Glutamatergic neuron (in vitro differentiated cells): Measurements from ENCODE around the gene TSHZ3. TPM values are rescaled to one million over a fixed set of nuclear protein-coding genes. Genes with fewer than 3 reads are reported as not detected.

Experiments used
- DNase-seq: peaks from one replicate; pipeline ENCODE4 v3.0.0; 2022
- H3K27ac Mint-ChIP-seq: one replicate; pipeline ENCODE4 v1.8.0; 2020; ENCODE audit warnings: mild to moderate bottlenecking, mixed read lengths, inconsistent platforms; ENCODE audit not compliant: unreplicated experiment
- H3K27me3 Mint-ChIP-seq: one replicate; pipeline ENCODE4 v1.8.0; 2020; ENCODE audit warnings: mild to moderate bottlenecking, moderate library complexity, mixed read lengths, inconsistent platforms; ENCODE audit not compliant: unreplicated experiment
- H3K36me3 Mint-ChIP-seq: one replicate; pipeline ENCODE4 v1.8.0; 2020; ENCODE audit warnings: mild to moderate bottlenecking, mixed read lengths, inconsistent platforms; ENCODE audit not compliant: unreplicated experiment
- H3K4me1 Mint-ChIP-seq: one replicate; pipeline ENCODE4 v1.8.0; 2020; ENCODE audit warnings: mild to moderate bottlenecking, low read depth, mixed read lengths, inconsistent platforms; ENCODE audit not compliant: unreplicated experiment
- H3K4me3 Mint-ChIP-seq: one replicate; pipeline ENCODE4 v1.8.0; 2020; ENCODE audit warnings: mild to moderate bottlenecking, mixed read lengths, inconsistent platforms; ENCODE audit not compliant: unreplicated experiment
- H3K9me3 Mint-ChIP-seq: one replicate; pipeline ENCODE4 v1.8.0; 2020; ENCODE audit warnings: mild to moderate bottlenecking, moderate library complexity, mixed read lengths, inconsistent platforms; ENCODE audit not compliant: unreplicated experiment
- total RNA-seq: library from RNA; stranded (reverse); fragmentation: NEBNext Ultra II Directional; extraction: Animal tissue kit (Norgen Biotek cat#: 25700); gene quantifications from one replicate; pipeline ENCODE4 v1.2.1, GENCODE V29; 2021; ENCODE audit not compliant: unreplicated experiment
- TF ChIP-seq, protein P1 (sequence below): fragments of 200-600 bp; sonication (generic); IDR thresholded peaks from one replicate; pipeline ENCODE4 v1.5.0; 2021; ENCODE audit not compliant: partially characterized antibody, unreplicated experiment

Gene TSHZ3
- total RNA-seq, 1 donor from 2014 or later, result 7.4 TPM

DNA sequence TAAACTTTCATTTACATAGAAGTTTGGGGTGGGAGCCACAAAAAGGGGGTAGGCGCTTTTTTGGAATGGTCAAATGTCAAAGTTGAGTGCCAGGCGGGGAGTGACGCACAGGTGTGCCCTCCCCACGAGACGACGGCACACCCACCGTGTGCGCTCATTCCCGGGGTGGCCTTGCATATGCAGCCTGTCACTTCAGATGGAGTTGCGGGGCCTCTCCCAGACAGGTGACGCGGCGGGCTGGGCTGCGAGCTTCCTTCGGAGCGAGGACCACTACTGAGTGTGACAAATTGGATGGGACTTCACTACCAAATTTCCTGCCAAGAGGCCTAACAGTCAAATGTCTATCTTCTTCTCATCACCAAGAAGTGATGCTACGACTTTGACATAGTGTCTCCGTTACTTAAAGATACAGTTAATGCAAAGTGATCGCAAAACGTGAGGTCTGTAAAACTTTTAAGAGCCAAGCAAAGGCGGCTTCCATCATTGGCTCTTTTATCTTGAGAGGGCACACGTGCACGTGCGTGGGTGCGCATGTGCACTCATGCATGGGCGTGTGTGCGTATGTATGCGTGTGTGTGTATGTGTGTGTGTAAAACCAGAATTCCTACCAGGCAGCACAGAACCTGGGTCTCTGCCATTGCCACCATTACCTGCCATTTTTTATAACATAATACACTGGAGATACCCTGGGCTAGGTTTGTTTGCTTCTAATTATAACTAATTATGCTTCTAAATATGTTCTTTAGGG is 43.1 kb downstream of the TSHZ3 start:
- TF ChIP-seq, protein P1, sequence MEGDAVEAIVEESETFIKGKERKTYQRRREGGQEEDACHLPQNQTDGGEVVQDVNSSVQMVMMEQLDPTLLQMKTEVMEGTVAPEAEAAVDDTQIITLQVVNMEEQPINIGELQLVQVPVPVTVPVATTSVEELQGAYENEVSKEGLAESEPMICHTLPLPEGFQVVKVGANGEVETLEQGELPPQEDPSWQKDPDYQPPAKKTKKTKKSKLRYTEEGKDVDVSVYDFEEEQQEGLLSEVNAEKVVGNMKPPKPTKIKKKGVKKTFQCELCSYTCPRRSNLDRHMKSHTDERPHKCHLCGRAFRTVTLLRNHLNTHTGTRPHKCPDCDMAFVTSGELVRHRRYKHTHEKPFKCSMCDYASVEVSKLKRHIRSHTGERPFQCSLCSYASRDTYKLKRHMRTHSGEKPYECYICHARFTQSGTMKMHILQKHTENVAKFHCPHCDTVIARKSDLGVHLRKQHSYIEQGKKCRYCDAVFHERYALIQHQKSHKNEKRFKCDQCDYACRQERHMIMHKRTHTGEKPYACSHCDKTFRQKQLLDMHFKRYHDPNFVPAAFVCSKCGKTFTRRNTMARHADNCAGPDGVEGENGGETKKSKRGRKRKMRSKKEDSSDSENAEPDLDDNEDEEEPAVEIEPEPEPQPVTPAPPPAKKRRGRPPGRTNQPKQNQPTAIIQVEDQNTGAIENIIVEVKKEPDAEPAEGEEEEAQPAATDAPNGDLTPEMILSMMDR, result no peak
- DNase-seq, result no peak
- no peak overlapping the region for H3K27ac Mint-ChIP-seq
- H3K4me1 Mint-ChIP-seq, result no peaks in the 10 kb centered on the region
- H3K9me3 Mint-ChIP-seq, result peaks cover 2% of the 10 kb centered on the region
- H3K4me3 Mint-ChIP-seq, result no peak overlapping the region
- no peaks in the 10 kb centered on the region for H3K36me3 Mint-ChIP-seq
- H3K27me3 Mint-ChIP-seq, result peaks cover 2% of the 10 kb centered on the region

DNA sequence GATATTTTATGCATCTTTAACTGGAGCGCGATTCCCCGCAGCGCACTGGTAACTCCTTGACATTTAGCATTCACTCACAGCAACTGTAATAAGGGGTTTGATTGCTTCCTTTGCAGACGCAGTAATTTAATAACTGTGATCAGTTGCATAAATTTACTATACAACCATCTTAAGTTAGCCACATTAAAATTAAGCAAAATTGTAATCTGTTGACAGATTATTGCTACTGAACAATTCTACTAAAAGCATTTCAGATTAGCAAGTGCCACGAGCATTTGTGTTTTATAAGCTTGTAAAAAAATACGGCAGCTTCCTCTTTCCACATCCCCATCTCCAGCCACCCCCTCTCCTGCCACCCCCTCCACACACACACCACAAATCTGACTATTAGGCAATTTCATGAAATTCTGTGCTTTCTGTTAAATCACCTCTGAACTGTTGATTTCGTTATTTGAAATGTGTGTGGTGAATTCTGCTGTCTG is 44.4 kb downstream of the TSHZ3 start:
- peaks cover 2% of the 10 kb centered on the region for H3K9me3 Mint-ChIP-seq

DNA sequence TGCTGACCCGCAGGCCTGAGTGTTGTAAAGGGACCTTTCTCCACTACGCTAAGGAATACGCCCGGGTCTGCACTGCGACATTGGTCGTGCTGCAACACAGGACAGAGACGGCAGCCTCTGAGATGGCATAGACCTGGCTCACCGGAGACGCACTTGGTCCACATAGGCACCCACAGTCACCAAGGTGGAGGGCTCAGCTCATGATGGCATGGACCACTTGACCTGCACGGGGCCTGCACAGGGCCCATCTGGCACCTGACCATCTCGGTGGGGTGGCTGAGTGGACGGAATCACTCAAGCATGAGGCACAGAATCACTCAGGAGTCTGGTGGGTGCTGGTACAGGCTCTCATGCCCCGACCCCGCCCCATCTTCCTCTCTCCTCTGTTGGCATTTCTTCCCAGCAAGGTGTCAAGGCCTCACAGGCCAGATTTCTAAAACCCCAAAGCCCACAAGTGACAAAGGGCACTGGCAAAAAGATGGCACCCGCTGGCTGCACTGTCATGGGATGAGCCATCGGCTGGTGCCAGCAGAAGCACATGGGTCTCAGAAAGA is 45.9 kb downstream of the TSHZ3 start:
- H3K9me3 Mint-ChIP-seq, result peaks cover 2% of the 10 kb centered on the region
- TF ChIP-seq, protein P1, result no peak
- H3K27me3 Mint-ChIP-seq, result no peaks in the 10 kb centered on the region
- no peak for DNase-seq
- no peaks in the 10 kb centered on the region for H3K36me3 Mint-ChIP-seq
- peaks cover 7% of the 10 kb centered on the region for H3K4me1 Mint-ChIP-seq
- no peak overlapping the region for H3K4me3 Mint-ChIP-seq
- no peak overlapping the region for H3K27ac Mint-ChIP-seq

More for the DNA sequence above, 44.4 kb downstream of the TSHZ3 start:
- Mint-ChIP-seq H3K4me3 (no peak overlapping the region), H3K4me1 (peaks cover 6% of the 10 kb centered on the region), H3K27ac (no peak overlapping the region), H3K27me3 (peaks cover 2% of the 10 kb centered on the region), H3K36me3 (no peaks in the 10 kb centered on the region)
- TF ChIP-seq, protein P1, result no peak
- no peak for DNase-seq

DNA sequence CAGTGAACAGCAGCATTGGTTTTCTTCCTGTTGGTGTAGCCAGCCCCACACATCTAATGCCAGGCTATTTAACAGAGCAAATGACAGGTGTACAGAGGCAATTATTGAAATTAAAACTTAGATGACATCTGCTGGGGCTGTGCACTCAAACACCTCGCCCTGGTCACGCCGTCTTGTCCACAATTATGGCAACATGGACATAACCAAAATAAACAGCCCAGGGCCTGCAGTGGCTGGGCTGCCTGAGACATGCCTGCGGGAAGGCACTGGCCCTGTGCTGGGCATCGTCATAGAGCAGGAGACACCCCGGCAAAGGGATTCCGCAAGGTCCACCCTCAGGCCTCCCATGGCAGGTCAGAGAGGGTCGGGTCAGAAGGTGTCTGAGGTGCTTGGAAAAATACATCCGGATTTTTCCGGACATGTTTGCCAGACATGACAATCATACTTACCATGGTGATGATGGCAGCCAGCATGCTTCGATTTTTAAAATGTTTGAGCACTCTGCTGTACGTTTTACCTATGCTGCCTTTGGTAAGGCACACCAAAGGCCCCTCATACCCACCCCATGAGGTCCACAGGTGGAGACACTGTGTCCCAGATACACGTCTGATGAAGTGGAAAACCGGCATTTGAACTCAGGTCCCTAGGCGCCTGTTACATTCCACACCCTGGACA is 47.8 kb downstream of the TSHZ3 start:
- no peak overlapping the region for H3K4me3 Mint-ChIP-seq
- H3K27ac Mint-ChIP-seq, result no peak overlapping the region
- TF ChIP-seq, protein P1, result no peak
- H3K4me1 Mint-ChIP-seq, result peaks cover 7% of the 10 kb centered on the region
- H3K27me3 Mint-ChIP-seq, result no peaks in the 10 kb centered on the region
- no peak for DNase-seq
- no peaks in the 10 kb centered on the region for H3K36me3 Mint-ChIP-seq
- peaks cover 2% of the 10 kb centered on the region for H3K9me3 Mint-ChIP-seq
